Loucy (cell line): ENCODE results near the gene ZG16.

Source experiments
- EZH2phosphoT487 ChIP-seq: fragments of 200-600 bp; IDR thresholded peaks from 2 replicates; pipeline ENCODE4 v1.6.1; 2018; ENCODE audit warnings: antibody characterized with exemption, mild to moderate bottlenecking, moderate library complexity, borderline replicate concordance
- TF ChIP-seq, protein P1 (sequence below): fragments of 200-600 bp; sonication (generic); conservative IDR thresholded peaks from 2 replicates; pipeline ENCODE4 v1.5.1; 2014; ENCODE audit warnings: mild to moderate bottlenecking, antibody characterized with exemption, low read length

DNA sequence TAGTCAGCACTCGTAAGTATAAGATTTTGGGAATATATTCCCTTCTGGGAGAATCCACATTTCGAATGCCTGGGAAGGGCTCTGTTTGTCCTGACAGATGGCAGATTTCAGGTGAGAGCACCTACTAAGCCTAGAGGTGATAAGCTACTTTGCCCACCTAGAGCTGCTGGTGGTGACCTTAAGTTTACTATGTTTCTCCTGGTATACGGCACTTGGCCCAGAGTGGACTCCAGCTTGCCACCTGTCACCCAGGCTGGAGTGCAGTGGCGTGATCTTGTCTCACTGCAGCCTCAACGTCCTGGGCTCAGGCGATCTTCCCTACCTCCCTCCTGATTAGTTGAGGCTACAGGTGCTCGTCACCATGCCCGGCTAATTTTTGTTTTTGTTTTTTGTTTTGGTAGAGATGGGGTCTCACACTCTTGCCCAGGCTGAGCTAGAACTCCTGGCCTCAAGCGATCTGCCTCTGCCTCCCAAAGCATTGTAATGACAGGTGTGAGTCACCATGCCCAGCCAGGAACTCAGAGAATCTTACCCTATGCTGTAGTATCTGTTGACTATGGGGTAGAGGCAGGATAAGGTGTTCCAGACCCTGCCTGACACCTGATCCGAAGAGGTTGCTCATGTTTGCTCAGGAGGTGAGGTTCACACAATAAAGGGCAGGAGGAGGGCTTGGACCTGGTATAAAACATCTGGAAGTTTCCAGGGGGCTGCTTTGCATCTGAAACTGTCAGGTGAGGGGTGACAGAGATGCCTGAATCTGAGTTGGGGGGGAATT, at the start of gene ZG16:
- TF ChIP-seq, protein P1, sequence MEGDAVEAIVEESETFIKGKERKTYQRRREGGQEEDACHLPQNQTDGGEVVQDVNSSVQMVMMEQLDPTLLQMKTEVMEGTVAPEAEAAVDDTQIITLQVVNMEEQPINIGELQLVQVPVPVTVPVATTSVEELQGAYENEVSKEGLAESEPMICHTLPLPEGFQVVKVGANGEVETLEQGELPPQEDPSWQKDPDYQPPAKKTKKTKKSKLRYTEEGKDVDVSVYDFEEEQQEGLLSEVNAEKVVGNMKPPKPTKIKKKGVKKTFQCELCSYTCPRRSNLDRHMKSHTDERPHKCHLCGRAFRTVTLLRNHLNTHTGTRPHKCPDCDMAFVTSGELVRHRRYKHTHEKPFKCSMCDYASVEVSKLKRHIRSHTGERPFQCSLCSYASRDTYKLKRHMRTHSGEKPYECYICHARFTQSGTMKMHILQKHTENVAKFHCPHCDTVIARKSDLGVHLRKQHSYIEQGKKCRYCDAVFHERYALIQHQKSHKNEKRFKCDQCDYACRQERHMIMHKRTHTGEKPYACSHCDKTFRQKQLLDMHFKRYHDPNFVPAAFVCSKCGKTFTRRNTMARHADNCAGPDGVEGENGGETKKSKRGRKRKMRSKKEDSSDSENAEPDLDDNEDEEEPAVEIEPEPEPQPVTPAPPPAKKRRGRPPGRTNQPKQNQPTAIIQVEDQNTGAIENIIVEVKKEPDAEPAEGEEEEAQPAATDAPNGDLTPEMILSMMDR, result no peak
- no peak for TF ChIP-seq EZH2phosphoT487
